ENCODE data around the gene F2RL1.

GRCh38 chr5:76809141-76809540 is 9.7 kb upstream of the F2RL1 start:
- TF ChIP-seq EZH2phosphoT487 (IDR thresholded peaks at IDR 0.05; ENCODE audit: borderline replicate concordance, low read depth, low read length) = no peak
- TF ChIP-seq, protein P1, sequence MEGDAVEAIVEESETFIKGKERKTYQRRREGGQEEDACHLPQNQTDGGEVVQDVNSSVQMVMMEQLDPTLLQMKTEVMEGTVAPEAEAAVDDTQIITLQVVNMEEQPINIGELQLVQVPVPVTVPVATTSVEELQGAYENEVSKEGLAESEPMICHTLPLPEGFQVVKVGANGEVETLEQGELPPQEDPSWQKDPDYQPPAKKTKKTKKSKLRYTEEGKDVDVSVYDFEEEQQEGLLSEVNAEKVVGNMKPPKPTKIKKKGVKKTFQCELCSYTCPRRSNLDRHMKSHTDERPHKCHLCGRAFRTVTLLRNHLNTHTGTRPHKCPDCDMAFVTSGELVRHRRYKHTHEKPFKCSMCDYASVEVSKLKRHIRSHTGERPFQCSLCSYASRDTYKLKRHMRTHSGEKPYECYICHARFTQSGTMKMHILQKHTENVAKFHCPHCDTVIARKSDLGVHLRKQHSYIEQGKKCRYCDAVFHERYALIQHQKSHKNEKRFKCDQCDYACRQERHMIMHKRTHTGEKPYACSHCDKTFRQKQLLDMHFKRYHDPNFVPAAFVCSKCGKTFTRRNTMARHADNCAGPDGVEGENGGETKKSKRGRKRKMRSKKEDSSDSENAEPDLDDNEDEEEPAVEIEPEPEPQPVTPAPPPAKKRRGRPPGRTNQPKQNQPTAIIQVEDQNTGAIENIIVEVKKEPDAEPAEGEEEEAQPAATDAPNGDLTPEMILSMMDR (conservative IDR thresholded peaks at IDR 0.05; ENCODE audit: low read length) = no peak
